ENCODE measurements around the gene CYP2D6. TPM values are rescaled to one million over a fixed set of nuclear protein-coding genes. Genes with fewer than 3 reads are reported as not detected.

The CYP2D6 gene
- total and polyA plus RNA-seq, 2 of the 13 experiments (the other 11 are each of a cell fraction or from before 2014, with no cell fraction given) = 1.0 to 3.7 TPM

- TF ChIP-seq, protein P1, sequence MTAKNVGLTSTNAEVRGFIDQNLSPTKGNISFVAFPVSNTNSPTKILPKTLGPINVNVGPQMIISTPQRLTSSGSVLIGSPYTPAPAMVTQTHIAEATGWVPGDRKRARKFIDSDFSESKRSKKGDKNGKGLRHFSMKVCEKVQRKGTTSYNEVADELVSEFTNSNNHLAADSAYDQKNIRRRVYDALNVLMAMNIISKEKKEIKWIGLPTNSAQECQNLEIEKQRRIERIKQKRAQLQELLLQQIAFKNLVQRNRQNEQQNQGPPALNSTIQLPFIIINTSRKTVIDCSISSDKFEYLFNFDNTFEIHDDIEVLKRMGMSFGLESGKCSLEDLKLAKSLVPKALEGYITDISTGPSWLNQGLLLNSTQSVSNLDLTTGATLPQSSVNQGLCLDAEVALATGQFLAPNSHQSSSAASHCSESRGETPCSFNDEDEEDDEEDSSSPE (CRISPR knock-in tag; IDR thresholded peaks at IDR 0.05) = peak; percentile 80
- TF ChIP-seq TFDP1 (CRISPR knock-in tag; IDR thresholded peaks at IDR 0.05; ENCODE audit: borderline replicate concordance) = peak; percentile 28; the same call in 1 of the 2 replicates
- TF ChIP-seq SIN3B (IDR thresholded peaks at IDR 0.05; ENCODE audit: low read length) = no peak
- no peak for TF ChIP-seq ZNF569 (CRISPR knock-in tag; IDR thresholded peaks at IDR 0.05; ENCODE audit: borderline replicate concordance)
- TF ChIP-seq RFX5 (IDR thresholded peaks at IDR 0.05; ENCODE audit: low read depth, low read length) = peak; percentile 73
- TF ChIP-seq MXD4 (CRISPR knock-in tag; IDR thresholded peaks at IDR 0.05) = peak; percentile 65
- TF ChIP-seq KLF13 (CRISPR knock-in tag; IDR thresholded peaks at IDR 0.05) = peak; percentile 87; the same call in 1 of the 2 replicates
- TF ChIP-seq SOX13 (IDR thresholded peaks at IDR 0.05) = no peak; the same call in 1 of the 2 replicates
- peak in 1 of 2 experiments; percentile 7; a peak in 1 of 4 replicates for TF ChIP-seq SOX13 (CRISPR knock-in tag; conservative IDR thresholded peaks at IDR 0.05 in 1 of 2, IDR thresholded peaks at IDR 0.05 in 1 of 2)
- TF ChIP-seq GFI1 (CRISPR knock-in tag; IDR thresholded peaks at IDR 0.05; ENCODE audit: borderline replicate concordance) = peak; percentile 23; the same call in 1 of the 2 replicates
- TF ChIP-seq, protein P2, sequence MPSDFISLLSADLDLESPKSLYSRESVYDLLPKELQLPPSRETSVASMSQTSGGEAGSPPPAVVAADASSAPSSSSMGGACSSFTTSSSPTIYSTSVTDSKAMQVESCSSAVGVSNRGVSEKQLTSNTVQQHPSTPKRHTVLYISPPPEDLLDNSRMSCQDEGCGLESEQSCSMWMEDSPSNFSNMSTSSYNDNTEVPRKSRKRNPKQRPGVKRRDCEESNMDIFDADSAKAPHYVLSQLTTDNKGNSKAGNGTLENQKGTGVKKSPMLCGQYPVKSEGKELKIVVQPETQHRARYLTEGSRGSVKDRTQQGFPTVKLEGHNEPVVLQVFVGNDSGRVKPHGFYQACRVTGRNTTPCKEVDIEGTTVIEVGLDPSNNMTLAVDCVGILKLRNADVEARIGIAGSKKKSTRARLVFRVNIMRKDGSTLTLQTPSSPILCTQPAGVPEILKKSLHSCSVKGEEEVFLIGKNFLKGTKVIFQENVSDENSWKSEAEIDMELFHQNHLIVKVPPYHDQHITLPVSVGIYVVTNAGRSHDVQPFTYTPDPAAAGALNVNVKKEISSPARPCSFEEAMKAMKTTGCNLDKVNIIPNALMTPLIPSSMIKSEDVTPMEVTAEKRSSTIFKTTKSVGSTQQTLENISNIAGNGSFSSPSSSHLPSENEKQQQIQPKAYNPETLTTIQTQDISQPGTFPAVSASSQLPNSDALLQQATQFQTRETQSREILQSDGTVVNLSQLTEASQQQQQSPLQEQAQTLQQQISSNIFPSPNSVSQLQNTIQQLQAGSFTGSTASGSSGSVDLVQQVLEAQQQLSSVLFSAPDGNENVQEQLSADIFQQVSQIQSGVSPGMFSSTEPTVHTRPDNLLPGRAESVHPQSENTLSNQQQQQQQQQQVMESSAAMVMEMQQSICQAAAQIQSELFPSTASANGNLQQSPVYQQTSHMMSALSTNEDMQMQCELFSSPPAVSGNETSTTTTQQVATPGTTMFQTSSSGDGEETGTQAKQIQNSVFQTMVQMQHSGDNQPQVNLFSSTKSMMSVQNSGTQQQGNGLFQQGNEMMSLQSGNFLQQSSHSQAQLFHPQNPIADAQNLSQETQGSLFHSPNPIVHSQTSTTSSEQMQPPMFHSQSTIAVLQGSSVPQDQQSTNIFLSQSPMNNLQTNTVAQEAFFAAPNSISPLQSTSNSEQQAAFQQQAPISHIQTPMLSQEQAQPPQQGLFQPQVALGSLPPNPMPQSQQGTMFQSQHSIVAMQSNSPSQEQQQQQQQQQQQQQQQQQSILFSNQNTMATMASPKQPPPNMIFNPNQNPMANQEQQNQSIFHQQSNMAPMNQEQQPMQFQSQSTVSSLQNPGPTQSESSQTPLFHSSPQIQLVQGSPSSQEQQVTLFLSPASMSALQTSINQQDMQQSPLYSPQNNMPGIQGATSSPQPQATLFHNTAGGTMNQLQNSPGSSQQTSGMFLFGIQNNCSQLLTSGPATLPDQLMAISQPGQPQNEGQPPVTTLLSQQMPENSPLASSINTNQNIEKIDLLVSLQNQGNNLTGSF (CRISPR knock-in tag; IDR thresholded peaks at IDR 0.05) = peak; percentile 69; the same call in 1 of the 2 replicates
- TF ChIP-seq, protein P3, sequence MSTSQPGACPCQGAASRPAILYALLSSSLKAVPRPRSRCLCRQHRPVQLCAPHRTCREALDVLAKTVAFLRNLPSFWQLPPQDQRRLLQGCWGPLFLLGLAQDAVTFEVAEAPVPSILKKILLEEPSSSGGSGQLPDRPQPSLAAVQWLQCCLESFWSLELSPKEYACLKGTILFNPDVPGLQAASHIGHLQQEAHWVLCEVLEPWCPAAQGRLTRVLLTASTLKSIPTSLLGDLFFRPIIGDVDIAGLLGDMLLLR (CRISPR knock-in tag; IDR thresholded peaks at IDR 0.05) = peak; percentile 11; the same call in 1 of the 2 replicates
- TF ChIP-seq SNAPC5 (CRISPR knock-in tag; IDR thresholded peaks at IDR 0.05; ENCODE audit: borderline replicate concordance) = no peak
- no peak for TF ChIP-seq MBNL3 (CRISPR knock-in tag; conservative IDR thresholded peaks at IDR 0.05)
- TF ChIP-seq RFXAP (CRISPR knock-in tag; IDR thresholded peaks at IDR 0.05; ENCODE audit: borderline replicate concordance) = peak; percentile 81
- no peak for TF ChIP-seq FLYWCH1 (CRISPR knock-in tag; IDR thresholded peaks at IDR 0.05)
- no peak for TF ChIP-seq SSRP1 (CRISPR knock-in tag; IDR thresholded peaks at IDR 0.05)
- no peak; the same call in 1 of the 2 replicates for TF ChIP-seq SP5 (CRISPR knock-in tag; IDR thresholded peaks at IDR 0.05; ENCODE audit: borderline replicate concordance, low read depth)
- peak; percentile 75 for TF ChIP-seq ZNF605 (CRISPR knock-in tag; IDR thresholded peaks at IDR 0.05)
- TF ChIP-seq ZNF451 (CRISPR knock-in tag; IDR thresholded peaks at IDR 0.05) = peak; percentile 70
- TF ChIP-seq PHF5A (CRISPR knock-in tag; IDR thresholded peaks at IDR 0.05; ENCODE audit: low read depth, unreplicated experiment) = no peak
- TF ChIP-seq NFRKB (IDR thresholded peaks at IDR 0.05) = no peak
Observed at GRCh38 chr22:42090596-42091454, 39.8 kb downstream of the CYP2D6 start, which contains the start of gene NDUFA6 (continued).

Data from HepG2 (cell line).